DMS53 (cell line): Measurements from ENCODE around the gene AKAP8L.

Experiments used
- DNase-seq: peaks from one replicate; lab custom pipeline; 2025; lab: John Stamatoyannopoulos, UW

The AKAP8L gene, protein sequence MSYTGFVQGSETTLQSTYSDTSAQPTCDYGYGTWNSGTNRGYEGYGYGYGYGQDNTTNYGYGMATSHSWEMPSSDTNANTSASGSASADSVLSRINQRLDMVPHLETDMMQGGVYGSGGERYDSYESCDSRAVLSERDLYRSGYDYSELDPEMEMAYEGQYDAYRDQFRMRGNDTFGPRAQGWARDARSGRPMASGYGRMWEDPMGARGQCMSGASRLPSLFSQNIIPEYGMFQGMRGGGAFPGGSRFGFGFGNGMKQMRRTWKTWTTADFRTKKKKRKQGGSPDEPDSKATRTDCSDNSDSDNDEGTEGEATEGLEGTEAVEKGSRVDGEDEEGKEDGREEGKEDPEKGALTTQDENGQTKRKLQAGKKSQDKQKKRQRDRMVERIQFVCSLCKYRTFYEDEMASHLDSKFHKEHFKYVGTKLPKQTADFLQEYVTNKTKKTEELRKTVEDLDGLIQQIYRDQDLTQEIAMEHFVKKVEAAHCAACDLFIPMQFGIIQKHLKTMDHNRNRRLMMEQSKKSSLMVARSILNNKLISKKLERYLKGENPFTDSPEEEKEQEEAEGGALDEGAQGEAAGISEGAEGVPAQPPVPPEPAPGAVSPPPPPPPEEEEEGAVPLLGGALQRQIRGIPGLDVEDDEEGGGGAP

DNA sequence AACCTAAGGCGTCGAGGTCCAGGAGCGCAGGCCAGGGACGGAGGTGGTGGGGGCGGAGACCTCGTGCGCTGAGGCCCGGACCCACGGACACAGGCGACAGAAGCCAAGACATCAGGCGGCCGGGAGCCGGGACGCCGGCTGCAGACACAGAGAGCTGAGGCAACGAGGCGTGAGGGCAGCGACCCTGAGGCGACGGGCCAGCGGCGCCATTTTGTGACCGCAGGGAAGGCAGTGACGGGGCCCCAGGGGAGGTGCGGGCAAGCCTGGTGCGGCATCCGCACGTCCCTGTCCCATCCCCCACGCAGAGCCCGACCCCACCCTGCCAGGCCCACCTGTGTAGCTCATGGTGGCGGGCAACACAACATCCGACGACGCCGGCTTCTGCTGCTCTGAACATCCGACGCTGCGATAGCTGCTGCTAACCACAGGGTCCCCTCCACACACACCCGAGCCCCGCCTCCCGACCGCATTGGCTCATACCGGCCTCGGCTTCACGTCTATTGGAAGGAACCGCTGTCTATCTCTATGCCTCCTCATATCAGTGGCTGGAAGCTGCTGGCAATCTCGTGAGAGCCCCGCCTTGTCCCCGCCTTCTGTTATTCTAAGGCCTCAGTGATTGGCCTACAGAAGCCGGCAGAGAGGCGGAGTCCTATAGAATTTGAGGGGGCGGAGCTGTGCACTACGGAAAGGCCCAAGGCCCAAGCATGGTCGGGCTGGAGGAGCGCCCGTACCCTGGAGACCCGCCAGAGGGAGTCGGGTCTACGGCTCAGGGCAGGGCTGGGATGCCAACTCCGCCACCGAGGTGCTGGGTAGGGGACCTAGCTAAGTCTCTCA, at the start of gene AKAP8L:
Gene AKAP8L, minus strand, starts transcription at position 410 of the 834 bp plus-strand sequence. Its CDS starts 65 bp downstream, at position 345.
- DNase-seq, result peak; percentile 99

DNA sequence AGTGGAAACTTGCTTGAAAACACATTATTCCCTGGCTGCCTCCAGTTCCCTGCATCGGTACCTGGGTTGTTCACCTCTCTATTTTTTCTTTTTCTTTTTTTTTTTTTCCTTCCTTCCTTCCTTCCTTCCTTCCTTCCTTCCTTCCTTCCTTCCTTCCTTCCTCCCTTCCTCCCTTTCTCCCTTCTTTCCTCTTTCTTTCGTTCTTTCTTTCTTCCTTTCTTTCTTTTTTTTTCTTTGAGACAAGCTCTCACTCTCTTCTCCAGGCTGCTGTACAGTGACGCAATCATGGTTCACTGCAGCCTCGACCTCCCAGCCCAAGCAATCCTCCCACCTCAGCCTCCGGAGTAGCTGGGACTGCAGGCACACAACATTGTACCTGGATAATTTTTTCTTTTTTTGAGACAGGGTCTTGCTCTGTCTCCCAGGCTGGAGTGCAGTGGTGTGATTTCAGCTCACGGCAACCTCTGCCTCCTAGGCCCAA, 49.0 kb upstream of the AKAP8L start:
- DNase-seq, result no peak

DNA sequence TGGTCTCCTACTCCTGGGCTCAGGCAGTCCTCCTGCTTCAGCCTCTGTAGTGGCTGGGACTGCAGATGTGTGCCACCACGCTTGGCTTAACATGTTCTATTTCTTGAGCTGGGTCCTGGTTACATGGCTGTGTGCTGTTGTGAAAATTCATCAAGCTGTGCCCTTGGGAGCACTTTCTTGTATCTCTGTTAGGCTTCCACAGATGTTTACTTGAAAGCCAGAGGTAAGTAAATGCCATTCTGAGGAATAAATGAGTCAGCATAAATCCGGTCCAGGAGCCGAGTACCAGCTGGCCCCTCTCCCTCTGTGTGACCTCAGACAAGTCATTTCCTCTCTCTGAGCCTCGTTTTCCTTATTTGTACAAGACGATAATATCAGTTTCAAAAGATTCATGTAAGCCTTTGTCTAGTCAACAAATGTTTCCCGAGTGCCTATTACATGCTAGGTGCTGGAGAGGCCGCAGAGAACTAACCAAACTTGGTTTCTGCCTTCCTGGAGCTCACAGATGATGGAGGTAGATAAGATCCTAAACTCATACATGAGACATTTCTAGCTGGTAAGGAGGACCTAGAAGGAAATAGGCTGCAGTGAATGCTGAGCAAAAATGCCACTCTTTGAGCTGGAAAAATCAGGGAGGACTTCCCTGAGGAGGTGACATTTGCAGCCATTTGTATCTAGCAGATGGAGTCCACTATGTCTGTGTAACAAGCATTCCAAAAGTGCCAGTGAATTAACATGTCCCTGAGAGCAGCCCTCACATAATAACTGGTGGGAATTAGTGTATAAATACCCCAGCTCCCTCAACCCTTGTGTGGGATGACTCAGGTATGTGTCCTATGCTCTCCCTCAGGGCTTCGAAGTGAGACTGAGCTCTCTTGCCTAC, 48.3 kb upstream of the AKAP8L start:
- DNase-seq, result peak; percentile 50

DNA sequence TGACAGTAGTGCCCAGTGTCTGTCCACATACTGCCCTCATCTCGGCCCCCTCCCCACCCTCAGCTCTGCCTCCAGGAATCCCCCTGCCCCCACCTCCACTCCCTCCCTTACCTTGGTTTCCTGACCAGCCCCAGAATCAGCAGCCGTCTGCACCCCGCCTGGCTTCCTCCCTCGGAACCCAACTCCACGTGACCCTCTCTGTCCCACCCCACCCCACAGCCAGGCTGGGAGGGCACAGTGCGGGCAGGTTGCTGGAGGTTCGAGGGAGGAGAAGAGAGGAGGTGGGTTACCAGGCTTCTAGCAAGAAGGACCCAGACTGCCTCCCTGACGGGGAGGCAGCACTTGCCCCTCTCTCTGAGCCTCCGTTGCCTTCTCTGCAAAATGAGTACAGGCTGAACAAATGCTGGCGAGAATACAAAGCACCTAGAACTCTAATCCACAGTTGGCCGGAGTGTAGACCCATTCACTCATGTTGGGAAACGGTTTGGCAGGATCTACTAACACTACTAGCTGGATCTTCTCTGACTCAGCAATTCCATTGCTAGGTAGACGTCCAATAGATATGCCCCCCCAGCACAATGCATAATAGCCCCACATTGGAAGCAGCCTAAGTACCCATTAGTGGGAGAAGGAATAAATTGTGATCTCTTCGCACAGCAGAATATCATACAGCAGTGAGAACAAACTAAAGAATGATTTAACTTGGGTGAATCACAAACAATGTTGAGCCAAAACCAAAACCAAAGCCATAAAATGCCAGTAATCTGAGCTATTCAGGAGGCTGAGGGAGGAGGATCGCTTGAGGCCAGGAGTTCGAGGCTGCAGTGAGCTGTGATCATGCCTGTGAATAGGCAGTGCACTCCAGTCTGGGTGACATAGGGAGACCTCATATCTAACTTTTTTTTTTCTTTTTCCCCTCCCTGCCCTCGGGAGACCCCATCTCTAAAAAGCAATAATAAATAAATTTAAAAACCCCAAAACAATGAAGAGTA, 45.9 kb upstream of the AKAP8L start, which contains the start of gene RASAL3:
Gene RASAL3, minus strand, starts transcription at position 151 of the 992 bp plus-strand sequence. CDS start 186 bp downstream, outside the sequence.
- no peak for DNase-seq

DNA sequence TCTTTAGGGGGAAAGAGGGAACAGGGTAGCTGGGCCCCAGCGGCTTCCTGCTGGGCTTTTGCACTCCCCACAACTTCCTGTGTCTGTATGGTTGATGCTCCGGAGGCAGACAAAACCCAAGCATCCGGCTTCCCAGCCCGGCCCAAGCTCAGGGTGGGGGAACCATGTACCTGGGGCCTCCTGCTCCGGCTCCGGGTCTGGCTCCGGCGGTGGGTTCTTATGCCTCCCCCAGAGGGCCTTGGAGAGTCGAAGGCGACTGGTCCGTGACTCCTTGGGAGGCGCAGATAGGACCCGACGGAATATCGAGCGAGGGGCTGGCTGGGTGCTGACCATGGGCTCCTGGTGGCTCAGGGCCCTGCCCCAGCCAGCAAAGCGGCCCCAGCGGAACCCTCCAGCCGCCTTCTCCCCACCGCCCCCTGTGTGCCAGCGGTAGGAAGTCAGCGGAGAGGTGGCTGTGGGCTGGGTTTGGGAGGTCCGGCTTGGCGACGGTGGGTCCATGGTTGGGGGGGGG, 45.1 kb upstream of the AKAP8L start:
- DNase-seq, result no peak

DNA sequence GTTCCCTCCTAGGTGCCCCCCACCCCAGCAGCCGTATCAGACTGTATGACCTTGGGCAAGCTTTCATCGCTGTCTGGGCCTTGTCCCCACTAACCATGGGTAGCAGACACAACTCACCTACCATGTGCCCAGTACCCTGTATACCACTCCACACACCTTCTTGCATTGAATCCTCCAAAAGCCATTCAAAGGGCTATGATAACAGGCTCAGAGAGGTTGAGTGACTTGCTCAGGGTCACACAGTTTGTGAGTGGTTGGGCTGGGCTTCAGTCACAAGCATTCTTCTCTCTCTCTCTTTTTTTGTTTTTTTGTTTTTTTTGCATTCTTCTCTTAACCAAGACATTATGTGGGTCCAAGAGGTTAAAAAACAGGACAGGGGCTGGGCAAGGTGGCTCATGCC, 42.9 kb upstream of the AKAP8L start:
- no peak for DNase-seq

DNA sequence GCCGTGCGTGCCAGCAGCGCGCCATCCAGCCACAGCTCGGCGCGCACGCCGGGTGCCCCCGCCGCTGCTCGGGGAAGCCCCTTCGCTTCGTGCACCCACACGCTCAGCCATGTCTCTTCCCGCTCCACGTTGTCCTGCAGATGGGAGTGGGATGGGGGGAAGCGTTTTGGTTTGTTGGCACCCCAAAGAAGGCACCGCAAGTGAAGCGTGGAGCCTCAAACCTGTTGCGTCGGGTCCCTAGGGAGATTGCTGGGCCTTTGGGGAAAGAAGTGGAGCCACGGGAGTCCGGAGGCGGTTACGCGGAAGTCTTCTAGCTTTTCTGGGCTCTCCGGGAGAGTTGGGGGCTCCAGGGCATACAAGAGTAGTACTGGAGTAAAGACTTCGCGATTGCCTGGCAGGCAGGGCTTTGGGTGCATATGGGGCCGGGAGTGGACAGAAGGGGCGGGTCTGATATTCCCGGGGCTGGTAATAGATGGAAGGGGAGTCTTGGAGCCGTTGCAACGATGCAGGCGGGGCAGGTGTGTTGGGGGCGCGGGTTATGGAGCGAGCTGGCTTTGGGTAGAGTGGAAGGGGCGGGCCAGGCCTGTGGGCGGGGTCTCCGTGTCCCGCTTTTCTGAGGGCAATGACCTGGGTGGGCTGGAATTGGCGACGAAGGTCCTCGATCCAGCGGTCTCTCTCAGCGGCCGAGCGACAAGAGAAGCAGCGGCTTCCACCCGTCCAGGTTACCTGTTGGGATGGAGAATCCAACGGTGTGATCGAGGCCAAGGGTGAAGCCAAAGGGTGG, 39.1 kb upstream of the AKAP8L start:
- DNase-seq, result no peak

DNA sequence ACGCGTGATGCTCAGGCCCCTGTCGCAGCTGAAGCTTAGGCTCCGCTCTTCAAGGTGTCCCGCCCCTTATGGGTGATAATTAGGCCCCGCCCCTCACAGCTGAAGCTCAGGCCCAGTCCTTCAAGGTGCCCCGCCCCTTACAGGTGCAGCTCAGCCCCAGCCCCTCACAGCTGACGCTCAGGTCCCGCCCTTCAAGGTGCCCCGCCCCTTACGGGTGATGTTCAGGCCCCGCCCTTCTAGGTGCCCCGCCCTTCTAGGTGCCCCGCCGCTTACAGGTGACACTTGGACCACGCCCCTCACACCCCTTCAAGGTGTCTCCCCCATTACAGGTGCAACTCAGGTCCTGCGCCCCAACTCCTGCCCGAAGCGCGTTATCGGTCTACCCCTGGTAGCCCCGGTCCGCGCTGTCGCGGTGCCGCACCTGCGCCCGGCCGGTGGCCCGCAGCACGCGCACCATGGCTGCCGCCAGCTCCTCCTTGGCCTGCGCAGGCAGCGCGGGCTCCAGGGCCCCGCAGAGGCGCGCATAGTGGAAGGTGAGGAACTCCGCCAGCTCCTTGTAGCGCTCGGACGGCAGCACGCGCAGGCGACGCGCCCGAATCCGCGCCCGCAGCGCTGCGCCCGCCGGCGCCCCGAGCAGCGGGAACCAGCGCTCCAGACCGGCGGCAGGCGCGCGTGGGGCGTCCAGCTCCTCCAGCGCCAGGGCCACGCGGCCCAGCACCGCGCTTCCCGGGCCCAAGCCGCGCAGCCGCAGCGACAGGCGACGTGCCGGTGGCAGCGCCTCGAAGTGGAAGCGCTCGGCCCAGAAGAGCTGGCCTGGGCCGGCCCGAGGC, 38.3 kb upstream of the AKAP8L start:
- DNase-seq, result no peak

DNA sequence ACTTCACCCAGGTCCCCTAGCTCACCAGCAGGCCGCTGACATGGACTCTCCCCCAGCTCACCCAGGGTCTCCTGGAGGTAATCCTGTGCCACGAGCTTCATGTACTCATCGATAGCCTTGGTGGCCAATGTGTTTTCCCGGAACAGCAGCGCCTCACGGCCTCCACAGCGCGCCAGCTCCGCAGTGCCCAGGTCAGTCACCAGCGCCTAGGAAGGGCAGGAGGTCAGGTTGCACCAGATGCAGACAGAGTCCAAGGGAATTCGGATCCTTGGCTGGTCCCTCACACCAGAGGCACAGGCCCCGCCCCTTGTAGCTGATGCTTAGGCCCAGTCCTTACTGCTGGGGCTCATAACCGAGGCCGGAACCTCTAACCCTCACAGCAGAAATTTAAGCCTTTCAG, 37.7 kb upstream of the AKAP8L start:
- DNase-seq, result no peak

DNA sequence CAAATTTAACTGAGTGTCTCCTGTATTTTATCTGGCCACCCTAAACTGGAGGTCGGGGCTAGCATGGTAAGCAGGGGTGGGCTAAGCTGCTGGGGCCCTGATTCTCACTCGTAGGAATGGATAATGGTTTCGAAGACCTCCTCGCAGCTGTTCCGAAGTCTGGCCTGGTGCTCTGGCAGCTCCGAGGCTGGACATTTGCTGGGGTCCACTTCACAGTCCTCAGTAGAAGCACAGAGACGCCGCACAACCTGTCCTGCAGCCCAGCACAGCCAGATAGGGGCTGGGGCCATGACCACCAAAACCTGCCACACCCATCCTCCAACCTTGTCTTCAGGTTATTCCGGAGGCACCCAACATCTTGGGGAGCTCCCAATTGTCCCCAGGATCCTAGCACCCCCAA, 37.2 kb upstream of the AKAP8L start:
- DNase-seq, result no peak

DNA sequence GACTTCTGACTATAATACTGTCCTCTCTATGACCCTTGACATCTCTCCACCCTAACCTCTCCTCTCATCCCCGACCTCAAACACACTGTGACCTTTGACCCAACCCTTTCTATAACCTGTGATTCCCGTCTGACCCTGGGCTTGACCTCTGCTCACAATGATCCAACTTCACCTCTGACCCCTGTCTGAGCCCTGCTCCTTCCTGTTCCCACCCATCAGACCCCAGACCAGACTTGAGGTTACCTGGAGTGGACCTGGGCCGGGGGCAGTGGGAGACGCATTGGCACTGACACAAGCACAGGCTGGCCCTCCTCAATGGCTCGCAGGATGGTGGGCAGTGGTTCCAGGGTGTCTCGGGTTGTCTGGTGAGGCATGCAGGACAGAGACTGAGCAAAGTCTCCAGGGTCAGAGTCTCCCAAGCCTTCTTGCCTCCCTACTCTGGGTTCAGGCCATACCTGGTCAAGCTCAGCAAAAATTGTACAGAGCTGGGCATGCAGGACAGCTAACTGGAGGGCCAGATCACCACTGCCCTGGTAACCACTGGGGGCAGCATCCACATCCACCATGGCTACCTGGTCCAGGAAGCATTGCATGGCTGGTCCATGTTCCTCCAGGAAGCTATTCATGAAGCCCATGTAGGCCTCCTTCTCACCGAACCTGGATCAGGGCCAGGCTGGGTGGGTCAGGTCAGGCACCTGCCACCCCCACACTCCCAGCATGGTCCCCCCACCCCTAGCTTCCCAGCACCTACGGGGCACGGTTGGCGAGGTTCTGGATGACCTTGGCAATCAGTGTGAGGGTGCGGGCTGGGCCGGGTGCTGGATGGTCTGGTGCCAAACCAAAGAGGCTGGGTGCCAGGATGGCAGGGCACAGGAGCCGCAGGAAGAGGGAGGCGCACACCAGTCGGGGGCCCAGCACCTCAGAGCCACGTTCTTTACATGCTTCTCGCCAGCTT, 35.4 kb upstream of the AKAP8L start:
- DNase-seq, result peak; percentile 29

DNA sequence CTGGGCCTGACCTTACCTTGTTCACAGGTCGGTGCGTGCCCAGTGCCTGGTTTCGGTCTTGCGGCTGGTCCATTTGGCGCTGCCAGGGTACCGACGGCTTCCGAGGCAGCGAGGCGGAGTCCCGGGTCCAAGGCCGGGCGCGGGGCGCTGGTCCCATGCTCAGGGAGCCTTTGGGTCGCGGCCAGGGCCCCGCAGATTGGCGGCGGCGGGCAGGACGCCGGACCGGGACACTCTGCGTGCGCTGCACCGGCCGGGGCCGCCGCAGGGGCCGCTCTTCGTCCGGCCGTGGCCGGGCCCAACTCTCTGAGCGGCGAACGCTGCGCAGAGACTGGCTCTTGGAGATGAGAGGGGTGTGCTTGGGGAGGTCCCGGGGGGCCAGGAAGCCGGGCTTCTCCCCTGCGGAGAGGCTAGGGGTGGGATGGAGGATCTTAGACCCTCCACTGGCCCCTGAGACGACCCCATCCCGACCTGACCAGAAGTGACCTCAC, 34.3 kb upstream of the AKAP8L start:
- DNase-seq, result peak; percentile 30

DNA sequence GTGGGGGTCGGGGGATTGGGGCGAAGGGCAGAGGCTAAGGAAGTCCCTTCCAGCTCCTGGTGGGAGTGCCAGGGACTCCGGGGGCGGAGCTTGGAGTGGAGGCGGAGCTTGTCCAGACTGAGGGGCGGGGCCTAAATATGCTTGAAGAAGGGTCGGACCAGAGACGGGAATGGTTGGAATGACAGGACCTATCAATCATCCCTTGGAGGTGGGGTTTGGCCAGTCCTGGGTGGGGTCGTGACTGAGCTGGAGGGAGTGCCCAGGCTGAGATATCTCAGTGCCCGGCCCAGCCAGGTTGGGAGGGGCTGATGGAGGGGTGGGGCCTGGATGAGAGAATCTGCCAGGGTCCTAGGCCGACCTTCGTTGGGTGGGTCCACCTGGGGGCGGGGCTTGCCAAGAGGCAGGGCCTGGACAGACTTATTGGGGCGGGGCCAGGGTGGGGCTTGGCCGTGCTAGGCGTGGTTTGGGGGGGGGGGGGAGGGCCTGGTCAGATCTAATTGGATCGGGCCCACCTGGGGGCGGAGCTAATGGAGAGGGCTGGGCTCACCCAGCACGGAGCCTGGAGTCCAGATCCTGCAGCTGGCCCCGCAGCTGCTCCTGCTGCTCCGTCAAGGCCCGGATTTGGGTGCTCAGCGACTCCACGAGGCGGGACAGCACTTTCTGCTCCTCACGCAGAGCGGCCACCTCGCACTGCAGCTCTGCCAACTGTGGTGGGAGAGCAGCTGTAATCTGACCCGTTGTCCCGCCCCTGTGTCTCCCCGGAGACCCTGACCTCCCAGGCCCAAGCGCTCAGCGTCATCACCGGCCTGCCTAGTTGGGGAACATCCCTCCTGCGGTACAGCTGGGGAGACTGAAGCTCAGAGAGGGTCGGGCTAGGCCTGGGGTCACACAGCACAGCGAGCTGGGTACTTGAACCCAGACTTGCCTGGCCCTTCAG, 33.6 kb upstream of the AKAP8L start:
- DNase-seq, result peak; percentile 55

DNA sequence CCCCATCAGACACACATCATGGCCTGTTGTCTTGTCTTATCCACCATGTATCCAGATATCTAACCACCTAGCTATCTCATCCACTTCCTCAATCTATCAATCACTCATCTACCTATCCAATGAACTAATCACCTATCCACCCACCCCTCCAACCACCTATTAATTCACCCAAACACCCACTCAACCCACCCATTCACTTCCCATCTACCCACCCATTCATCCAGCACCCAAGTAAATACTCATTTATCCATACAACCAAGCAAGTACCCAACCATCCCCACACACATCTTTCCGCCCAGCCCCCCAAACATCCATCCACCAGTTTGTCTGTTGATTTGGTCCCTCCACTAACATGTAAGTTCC, 31.7 kb upstream of the AKAP8L start:
- DNase-seq, result no peak

DNA sequence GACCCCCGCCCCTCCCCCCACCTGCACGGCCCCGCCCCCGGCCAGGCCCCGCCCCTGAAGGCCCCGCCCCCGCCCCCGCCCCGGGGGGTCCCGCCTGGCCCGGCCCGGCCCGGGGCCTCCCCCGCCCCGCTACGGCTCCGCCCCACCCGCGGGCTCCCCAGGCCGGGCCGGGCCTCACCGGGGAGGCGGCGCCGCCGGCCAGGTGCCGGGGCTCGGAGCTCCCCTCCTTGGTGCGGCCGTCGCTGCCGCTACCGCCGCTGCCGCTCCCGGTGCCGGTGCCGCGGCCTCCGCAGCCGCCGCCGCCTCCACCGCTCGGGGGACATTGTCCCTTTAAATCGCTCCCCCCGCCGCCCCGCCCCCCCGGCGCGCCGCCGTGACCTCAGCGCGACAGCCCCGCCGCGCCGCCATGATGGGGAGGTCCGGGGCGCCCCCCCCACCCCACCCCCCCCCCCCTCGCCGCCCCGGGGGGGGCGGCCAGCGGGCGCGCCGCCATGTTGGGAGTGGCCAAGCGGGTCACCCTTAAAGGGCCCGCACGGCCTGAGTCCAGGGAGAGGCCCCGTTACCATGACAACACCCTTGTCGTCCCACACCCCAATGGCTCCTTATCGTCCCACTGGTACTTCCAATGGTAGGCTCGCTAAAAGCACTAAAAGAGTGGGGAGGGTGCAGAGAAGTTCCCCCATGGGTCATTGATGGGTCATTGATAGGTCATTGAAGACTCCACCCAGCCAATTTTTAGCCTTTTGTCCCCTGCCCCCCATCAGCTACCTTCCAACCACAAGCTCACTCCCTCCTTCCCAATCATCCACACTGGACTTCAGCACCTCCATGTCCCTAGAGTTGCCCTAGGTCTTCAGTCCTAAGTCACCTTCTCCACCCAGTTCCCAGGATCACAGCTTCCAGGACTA, 31.1 kb upstream of the AKAP8L start, which contains the start of gene WIZ:
Gene WIZ, minus strand, starts transcription at position 337 of the 908 bp plus-strand sequence. CDS start 1,649 bp downstream, outside the sequence.
- DNase-seq, result peak; percentile 80
